Suprapubic skin (tissue), 4 donors: Measurements from ENCODE around the gene NPAS2.

Experiments used
- POLR2A ChIP-seq, 2 donors: fragments of 450-650 bp; IDR thresholded peaks; one replicate each; pipeline ENCODE4 v1.6.1; 2017; ENCODE audit warnings: antibody characterized with exemption in 2 of 2, mild to moderate bottlenecking in 2 of 2, moderate library complexity in 2 of 2
- POLR2AphosphoS5 ChIP-seq, 3 donors: sonication (generic); formaldehyde crosslinking; IDR thresholded peaks; one replicate each; pipeline ENCODE4 v1.6.1; 2017; ENCODE audit warnings: antibody characterized with exemption in 3 of 3
- TF ChIP-seq, protein P1 (sequence below), 2 donors: fragments of 200-600 bp in 1 of 2; fragments of 450-650 bp in 1 of 2; sonication (generic) in 1 of 2; IDR thresholded peaks; one replicate each; pipeline ENCODE4 v1.5.1; 2016 to 2019; ENCODE audit warnings: antibody characterized with exemption in 2 of 2, mild to moderate bottlenecking in 1 of 2, moderate library complexity in 1 of 2

DNA sequence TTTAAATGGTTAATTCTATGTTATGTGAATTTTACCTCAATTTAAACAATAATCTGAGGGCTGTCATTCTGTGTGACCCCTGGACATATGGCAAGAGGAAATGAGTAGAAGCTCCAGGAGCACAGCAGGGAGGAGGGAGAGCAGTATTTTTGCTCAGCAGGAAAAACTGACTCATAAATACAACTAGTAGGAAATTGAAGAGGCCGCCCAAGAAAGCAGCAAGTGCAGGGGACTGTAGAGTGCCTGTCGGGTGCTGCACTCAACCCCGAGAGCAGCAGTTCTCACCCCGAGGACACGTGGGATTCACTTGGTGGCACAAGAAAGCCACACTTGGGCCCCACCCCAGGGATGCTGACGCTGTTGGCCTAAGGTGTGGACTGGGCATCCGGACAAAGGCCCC, 60.8 kb downstream of the NPAS2 start:
- TF ChIP-seq, protein P1, sequence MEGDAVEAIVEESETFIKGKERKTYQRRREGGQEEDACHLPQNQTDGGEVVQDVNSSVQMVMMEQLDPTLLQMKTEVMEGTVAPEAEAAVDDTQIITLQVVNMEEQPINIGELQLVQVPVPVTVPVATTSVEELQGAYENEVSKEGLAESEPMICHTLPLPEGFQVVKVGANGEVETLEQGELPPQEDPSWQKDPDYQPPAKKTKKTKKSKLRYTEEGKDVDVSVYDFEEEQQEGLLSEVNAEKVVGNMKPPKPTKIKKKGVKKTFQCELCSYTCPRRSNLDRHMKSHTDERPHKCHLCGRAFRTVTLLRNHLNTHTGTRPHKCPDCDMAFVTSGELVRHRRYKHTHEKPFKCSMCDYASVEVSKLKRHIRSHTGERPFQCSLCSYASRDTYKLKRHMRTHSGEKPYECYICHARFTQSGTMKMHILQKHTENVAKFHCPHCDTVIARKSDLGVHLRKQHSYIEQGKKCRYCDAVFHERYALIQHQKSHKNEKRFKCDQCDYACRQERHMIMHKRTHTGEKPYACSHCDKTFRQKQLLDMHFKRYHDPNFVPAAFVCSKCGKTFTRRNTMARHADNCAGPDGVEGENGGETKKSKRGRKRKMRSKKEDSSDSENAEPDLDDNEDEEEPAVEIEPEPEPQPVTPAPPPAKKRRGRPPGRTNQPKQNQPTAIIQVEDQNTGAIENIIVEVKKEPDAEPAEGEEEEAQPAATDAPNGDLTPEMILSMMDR (IDR thresholded peaks at IDR 0.05), result no peak
- TF ChIP-seq POLR2AphosphoS5 (IDR thresholded peaks at IDR 0.05) (no peak), POLR2A (IDR thresholded peaks at IDR 0.05) (no peak)
